Nephron progenitor cell (in vitro differentiated cells): ENCODE results near the gene SEC63.
A peak's percentile ranks its signal among the peaks of the same experiment; 100 is the strongest.
"Not testable (repeated sequence)": the region's sequence is repeated elsewhere in the genome, so short reads cannot be mapped to it uniquely, and the experiment has no call there.

Experiments
- DNase-seq: peaks from one replicate; pipeline ENCODE4 v3.0.0; 2021
- H3K27ac Mint-ChIP-seq: 2 replicates; pipeline ENCODE4 v1.8.0; 2021; ENCODE audit warnings: mild to moderate bottlenecking, moderate library complexity, mixed read lengths
- H3K27me3 Mint-ChIP-seq: 2 replicates; pipeline ENCODE4 v1.8.0; 2021; ENCODE audit warnings: mild to moderate bottlenecking, low read depth, mixed read lengths; ENCODE audit not compliant: poor library complexity
- H3K36me3 Mint-ChIP-seq: 2 replicates; pipeline ENCODE4 v1.8.0; 2021; ENCODE audit warnings: low read depth, mixed read lengths
- H3K4me1 Mint-ChIP-seq: 2 replicates; pipeline ENCODE4 v1.8.0; 2021; ENCODE audit warnings: mixed read lengths
- H3K4me3 Mint-ChIP-seq: 2 replicates; pipeline ENCODE4 v1.8.0; 2021; ENCODE audit warnings: mild to moderate bottlenecking, moderate library complexity, mixed read lengths
- H3K9me3 Mint-ChIP-seq: 2 replicates; pipeline ENCODE4 v1.8.0; 2021; ENCODE audit warnings: mild to moderate bottlenecking, moderate library complexity, mixed read lengths
- TF ChIP-seq, protein P1 (sequence below): fragments of 200-600 bp; sonication (generic); IDR thresholded peaks from 2 replicates; pipeline ENCODE4 v1.5.0; 2021; ENCODE audit warnings: antibody characterized with exemption

SEC63 gene

DNA sequence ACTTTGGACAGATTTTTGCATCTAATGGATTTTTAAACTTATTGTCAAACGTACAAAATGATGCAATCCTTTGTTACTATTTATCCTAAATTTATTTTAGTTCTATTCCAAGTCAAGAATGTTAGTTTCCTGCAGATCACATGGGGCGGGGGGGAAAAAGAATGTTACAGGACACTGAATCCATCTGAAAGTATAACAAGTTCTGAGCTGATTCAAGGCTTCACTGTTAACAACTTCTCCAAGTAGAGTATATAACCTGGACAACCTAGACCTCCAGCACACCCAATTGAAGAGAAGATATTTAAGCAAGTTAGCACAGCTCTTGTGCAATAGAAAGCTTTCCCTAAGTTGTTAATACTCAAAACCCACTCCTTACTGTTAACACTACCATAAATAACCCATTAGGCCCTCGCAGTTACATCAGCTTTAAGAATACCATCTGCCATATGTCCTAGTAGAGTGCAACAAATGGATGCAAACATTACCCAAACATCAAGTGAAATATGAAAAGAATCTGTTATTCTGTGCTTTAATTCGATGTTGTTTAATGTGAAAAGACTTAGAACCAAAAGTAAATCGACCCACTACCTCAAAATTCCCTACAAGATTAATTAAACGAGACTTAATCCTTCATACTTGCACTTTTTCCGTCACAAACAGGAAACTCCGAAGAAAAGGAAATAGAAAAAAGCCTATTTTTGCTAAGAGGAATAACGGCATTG is 1.3 kb downstream of the SEC63 start:
- DNase-seq = no peak
- Mint-ChIP-seq H3K27ac (peak overlapping the region; percentile 98), H3K4me1 (peaks cover 20% of the 10 kb centered on the region), H3K27me3 (peaks cover 7% of the 10 kb centered on the region), H3K9me3 (peaks cover 32% of the 10 kb centered on the region), H3K36me3 (peaks cover 41% of the 10 kb centered on the region), H3K4me3 (peak overlapping the region; percentile 99)
- TF ChIP-seq, protein P1, sequence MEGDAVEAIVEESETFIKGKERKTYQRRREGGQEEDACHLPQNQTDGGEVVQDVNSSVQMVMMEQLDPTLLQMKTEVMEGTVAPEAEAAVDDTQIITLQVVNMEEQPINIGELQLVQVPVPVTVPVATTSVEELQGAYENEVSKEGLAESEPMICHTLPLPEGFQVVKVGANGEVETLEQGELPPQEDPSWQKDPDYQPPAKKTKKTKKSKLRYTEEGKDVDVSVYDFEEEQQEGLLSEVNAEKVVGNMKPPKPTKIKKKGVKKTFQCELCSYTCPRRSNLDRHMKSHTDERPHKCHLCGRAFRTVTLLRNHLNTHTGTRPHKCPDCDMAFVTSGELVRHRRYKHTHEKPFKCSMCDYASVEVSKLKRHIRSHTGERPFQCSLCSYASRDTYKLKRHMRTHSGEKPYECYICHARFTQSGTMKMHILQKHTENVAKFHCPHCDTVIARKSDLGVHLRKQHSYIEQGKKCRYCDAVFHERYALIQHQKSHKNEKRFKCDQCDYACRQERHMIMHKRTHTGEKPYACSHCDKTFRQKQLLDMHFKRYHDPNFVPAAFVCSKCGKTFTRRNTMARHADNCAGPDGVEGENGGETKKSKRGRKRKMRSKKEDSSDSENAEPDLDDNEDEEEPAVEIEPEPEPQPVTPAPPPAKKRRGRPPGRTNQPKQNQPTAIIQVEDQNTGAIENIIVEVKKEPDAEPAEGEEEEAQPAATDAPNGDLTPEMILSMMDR = no peak

DNA sequence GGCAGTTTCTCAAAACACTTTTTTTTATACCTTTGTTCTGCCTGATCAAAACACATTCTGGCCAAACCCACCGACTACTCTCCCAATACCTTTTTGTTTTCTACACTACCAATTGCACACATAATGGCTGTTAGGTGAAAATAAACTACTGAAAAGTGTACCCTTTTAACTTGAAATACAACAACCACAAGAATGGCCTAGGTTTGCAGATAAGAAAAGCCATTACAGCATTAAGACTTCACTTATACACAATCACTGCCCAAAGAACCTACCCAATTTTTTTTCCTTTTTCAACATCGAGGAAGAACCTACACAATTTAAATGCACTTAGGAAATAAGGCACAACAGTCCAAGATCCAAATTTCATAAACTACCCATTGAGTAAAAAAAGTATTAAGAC is 1.8 kb downstream of the SEC63 start:
- peaks cover 37% of the 10 kb centered on the region for H3K9me3 Mint-ChIP-seq
- no peak for DNase-seq
- peaks cover 7% of the 10 kb centered on the region for H3K27me3 Mint-ChIP-seq
- peaks cover 20% of the 10 kb centered on the region for H3K4me1 Mint-ChIP-seq
- TF ChIP-seq, protein P1 = no peak
- peaks cover 47% of the 10 kb centered on the region for H3K36me3 Mint-ChIP-seq
- H3K27ac Mint-ChIP-seq = peak overlapping the region; percentile 98
- H3K4me3 Mint-ChIP-seq = peak overlapping the region; percentile 99

DNA sequence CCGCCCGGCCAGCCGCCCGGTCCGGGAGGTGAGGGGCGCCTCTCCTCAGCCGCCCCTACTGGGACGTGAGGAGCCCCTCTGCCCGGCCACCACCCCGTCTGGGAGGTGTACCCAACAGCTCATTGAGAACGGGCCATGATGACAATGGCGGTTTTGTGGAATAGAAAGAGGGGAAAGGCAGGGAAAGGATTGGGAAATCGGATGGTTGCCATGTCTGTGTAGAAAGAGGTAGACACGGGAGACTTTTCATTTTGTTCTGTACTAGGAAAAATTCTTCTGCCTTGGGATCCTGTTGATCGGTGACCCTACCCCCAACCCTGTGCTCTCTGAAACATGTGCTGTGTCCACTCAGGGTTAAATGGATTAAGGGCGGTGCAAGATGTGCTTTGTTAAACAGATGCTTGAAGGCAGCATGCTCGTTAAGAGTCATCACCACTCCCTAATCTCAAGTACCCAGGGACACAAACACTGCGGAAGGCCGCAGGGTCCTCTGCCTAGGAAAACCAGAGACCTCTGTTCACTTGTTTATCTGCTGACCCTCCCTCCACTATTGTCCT is 4.1 kb downstream of the SEC63 start:
- not testable (repeated sequence) for H3K4me3 Mint-ChIP-seq, DNase-seq, H3K27ac Mint-ChIP-seq, H3K27me3 Mint-ChIP-seq
- peaks cover 67% of the 10 kb centered on the region for H3K36me3 Mint-ChIP-seq
- peaks cover 20% of the 10 kb centered on the region for H3K4me1 Mint-ChIP-seq
- peaks cover 51% of the 10 kb centered on the region for H3K9me3 Mint-ChIP-seq

DNA sequence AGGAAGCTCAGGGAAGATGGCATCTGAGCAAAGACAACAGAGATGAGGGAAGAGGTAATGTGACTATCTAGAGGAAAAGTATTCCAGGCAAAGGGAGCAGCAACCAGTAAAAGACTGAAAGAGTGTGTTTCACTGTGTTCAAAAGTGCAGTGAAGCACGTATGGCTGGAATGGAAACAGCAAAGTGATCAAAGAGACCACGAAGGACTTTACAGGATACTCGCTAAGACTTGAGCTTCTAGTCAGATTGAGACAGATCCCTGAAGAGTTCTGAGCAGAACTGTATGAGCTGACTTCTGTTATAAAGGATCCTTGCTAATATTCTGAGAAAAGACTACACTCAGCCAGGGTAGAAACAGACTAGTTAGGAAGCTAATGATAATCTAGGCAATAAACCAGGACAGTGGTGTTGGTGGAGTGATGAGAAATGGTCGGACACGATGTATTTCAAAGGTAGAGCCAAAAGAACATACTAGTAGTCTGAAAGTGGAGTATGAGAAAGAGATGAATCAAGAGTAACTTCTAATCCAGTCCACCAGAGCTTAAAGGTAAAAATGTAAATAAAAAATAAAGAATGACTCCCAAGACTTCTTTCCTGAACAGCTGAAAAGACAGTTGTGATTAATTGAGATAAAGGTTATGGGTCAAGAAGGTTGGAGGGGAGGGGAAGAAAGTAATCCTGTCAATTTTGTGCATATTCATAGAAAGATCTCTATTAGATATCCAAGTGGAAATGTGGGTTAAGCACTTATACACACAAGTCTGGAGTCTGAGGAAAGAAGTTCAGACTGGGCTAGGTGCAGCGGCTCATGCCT is 14.2 kb downstream of the SEC63 start:
- TF ChIP-seq, protein P1 = no peak
- Mint-ChIP-seq H3K27ac (peak overlapping the region; percentile 92), H3K9me3 (peaks cover 35% of the 10 kb centered on the region), H3K36me3 (peaks cover 64% of the 10 kb centered on the region), H3K4me3 (no peak overlapping the region), H3K27me3 (no peaks in the 10 kb centered on the region), H3K4me1 (peaks cover 41% of the 10 kb centered on the region)
- no peak for DNase-seq

DNA sequence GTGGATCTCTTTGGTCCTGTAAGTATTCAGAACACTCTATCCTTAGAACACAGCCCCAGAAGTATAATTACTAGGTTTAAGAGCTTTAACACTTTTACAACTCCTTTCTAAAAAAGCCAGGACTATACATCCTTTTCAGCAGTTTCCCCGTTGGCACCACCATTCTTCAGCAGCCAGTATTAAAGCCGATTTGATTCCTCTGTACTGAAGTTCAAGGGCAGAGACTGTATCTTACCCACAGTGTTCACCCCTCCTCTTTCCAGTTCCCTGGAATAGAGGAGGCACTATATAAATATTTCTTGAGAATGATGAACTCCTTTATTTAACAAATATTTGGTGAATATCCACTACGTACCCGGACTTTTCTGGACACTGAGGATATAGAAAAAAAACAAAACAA is 15.9 kb downstream of the SEC63 start:
- H3K27me3 Mint-ChIP-seq = no peaks in the 10 kb centered on the region
- peak overlapping the region; percentile 68 for H3K27ac Mint-ChIP-seq
- H3K36me3 Mint-ChIP-seq = peaks cover 60% of the 10 kb centered on the region
- TF ChIP-seq, protein P1 = no peak
- H3K4me1 Mint-ChIP-seq = peaks cover 41% of the 10 kb centered on the region
- peaks cover 39% of the 10 kb centered on the region for H3K9me3 Mint-ChIP-seq
- H3K4me3 Mint-ChIP-seq = no peak overlapping the region
- DNase-seq = no peak

DNA sequence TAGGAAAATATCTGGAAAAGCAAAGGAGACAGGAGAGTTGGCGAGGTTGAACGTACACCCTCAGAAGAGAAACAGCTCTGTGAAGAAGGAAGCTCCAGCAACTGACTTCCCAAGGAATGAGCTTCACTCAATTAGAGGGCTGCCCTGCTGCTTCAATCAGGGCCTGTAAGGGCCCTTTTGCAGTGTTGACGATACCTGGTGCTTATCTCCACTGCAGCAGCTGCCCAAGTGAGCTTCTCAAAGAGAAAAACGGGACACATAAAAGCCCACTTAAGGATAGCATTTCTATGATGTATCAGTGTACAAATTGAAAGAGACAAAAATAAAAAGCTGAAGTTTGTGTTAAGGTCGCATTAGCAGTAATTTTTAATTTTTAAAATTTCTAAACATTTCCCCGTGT is 16.4 kb downstream of the SEC63 start:
- H3K4me1 Mint-ChIP-seq = peaks cover 41% of the 10 kb centered on the region
- TF ChIP-seq, protein P1 = no peak
- H3K36me3 Mint-ChIP-seq = peaks cover 61% of the 10 kb centered on the region
- H3K9me3 Mint-ChIP-seq = peaks cover 41% of the 10 kb centered on the region
- H3K4me3 Mint-ChIP-seq = no peak overlapping the region
- H3K27me3 Mint-ChIP-seq = no peaks in the 10 kb centered on the region
- H3K27ac Mint-ChIP-seq = peak overlapping the region; percentile 87
- DNase-seq = no peak
